Colon (tissue), 2 donors: ENCODE measurements around the gene ACACA.

Experiments
- FAIRE-seq: peaks from 2 replicates; lab custom pipeline; 2012; peaks lifted over from hg19 to GRCh38; lab: Jason Lieb, UNC
- donor health status: control.
- donor health status: control.

ACACA gene

GRCh38 chr17:37065486-37066321 lies 340.9 kb downstream of the ACACA start:
- FAIRE-seq = no peak

- no peak for FAIRE-seq
Observed at GRCh38 chr17:37064956-37065355, 341.7 kb downstream of the ACACA start.

GRCh38 chr17:37064206-37064605 lies 342.4 kb downstream of the ACACA start:
- FAIRE-seq = no peak

GRCh38 chr17:37062021-37062420 lies 344.6 kb downstream of the ACACA start:
- FAIRE-seq = no peak

- FAIRE-seq = no peak
Observed at GRCh38 chr17:37060928-37061327, 345.7 kb downstream of the ACACA start.

- FAIRE-seq = no peak
Observed at GRCh38 chr17:37060094-37060493, 346.5 kb downstream of the ACACA start.

- FAIRE-seq = no peak
Observed at GRCh38 chr17:37059493-37059892, 347.1 kb downstream of the ACACA start.

GRCh38 chr17:37056622-37057021 lies 350.0 kb downstream of the ACACA start:
- FAIRE-seq = no peak

- no peak for FAIRE-seq
Observed at GRCh38 chr17:37054894-37055293, 351.7 kb downstream of the ACACA start.

GRCh38 chr17:37052450-37052849 lies 354.2 kb downstream of the ACACA start:
- no peak for FAIRE-seq

GRCh38 chr17:37051833-37052232 lies 354.8 kb downstream of the ACACA start:
- no peak for FAIRE-seq

- no peak for FAIRE-seq
Observed at GRCh38 chr17:37051381-37051780, 355.3 kb downstream of the ACACA start.

GRCh38 chr17:37050920-37051319 lies 355.7 kb downstream of the ACACA start:
- FAIRE-seq = no peak

GRCh38 chr17:37048811-37049210 lies 357.8 kb downstream of the ACACA start:
- no peak for FAIRE-seq

GRCh38 chr17:37047631-37048104 lies 359.0 kb downstream of the ACACA start:
- FAIRE-seq = no peak

GRCh38 chr17:37045351-37045922 lies 361.2 kb downstream of the ACACA start:
- FAIRE-seq = no peak

GRCh38 chr17:37043201-37043600 lies 363.4 kb downstream of the ACACA start:
- no peak for FAIRE-seq

- no peak for FAIRE-seq
Observed at GRCh38 chr17:37041932-37042331, 364.7 kb downstream of the ACACA start.

GRCh38 chr17:37039269-37039668 lies 367.4 kb downstream of the ACACA start:
- no peak for FAIRE-seq

- FAIRE-seq = no peak
Observed at GRCh38 chr17:37037590-37038155, 369.0 kb downstream of the ACACA start.
